HG02981 (cell line): ENCODE measurements around the gene NCOA7.
A peak's percentile ranks its signal among the peaks of the same experiment; 100 is the strongest.
"Not testable (repeated sequence)": the region's sequence is repeated elsewhere in the genome, so short reads cannot be mapped to it uniquely, and the experiment has no call there.

Source experiments
- ATAC-seq: cut with Tn5 transposase; IDR thresholded peaks from one replicate; pipeline ENCODE4 v1.9.1; 2021; ENCODE audit warnings: mild to moderate bottlenecking, moderate library complexity; ENCODE audit not compliant: unreplicated experiment

The NCOA7 gene

DNA sequence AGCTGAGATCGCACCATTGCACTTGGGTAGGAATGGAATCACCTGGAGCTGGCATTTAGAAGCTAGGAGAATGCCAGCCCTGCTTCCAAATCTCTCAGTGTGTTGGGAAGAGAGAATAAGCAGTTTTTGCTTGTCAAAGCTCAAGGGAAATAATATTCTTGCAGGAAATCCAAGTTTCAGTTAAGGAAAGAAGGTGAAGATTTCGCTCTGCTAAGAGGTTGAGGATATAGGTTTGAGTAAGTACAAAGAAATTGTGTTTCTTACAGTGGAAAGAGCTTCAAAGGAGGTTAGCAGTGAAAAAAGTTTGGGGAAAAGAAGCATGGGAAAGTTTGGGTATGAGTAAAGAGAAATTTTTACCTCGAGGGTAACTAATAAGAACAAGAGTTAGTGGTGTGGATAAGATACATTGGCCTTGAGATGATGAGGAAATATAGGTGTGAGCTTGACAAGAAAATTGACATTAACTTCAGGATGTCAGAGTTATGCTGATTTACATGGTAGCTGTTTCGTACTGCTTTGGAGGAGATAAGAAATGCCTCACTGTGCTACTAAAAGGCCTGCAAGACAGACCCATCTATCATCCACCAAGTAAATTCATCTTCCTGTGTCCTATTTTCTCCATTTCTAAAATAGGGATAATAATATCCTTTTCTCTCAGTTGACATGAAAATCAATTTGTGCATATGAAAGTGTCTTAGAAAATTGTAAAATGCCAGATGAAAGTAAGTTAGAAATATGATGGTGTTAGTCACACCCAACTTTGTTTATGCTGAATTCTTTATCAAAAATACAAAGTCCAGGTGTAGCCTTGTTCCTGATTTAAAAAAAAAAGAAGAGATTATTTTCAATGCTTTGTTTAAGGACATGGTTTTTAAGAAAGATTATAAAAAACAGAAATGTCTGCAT lies 153.0 kb downstream of the NCOA7 start:
- no peak for ATAC-seq

DNA sequence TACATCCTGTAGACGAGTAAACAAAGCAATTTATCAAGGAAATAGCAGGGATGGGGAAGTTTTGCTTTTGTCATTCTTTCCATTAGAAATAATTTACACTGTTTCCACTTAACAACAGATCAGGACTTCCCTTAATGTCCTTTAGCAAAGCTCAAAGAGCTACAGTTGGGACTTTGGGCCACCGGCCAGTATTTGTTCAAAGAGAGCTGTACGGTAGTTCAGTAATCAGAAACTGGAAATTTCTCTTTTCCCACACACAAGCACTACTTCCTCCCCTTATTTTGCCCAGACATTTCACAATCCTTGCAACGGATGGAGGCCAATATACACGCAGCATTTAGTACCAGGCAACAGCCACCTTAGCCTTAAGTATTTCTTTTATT lies 153.7 kb downstream of the NCOA7 start:
- ATAC-seq = no peak

DNA sequence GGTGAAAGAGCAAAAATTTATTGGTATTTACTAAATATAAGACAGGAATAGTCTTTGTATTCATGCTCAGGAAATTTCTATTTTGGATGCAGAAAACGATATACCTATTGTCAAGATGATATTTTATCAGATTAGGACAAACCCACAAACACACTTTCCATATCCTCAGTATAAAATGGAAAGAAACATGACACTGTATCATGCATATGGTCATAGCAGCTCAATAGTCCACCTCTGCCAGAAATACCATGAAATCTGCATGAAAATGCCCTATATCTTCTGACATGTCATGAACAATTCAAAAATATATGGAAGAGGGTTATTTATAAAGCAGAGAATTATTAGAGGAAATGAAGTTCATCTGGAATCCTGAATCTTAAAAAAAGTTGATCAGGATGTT lies 154.1 kb downstream of the NCOA7 start:
- no peak for ATAC-seq

DNA sequence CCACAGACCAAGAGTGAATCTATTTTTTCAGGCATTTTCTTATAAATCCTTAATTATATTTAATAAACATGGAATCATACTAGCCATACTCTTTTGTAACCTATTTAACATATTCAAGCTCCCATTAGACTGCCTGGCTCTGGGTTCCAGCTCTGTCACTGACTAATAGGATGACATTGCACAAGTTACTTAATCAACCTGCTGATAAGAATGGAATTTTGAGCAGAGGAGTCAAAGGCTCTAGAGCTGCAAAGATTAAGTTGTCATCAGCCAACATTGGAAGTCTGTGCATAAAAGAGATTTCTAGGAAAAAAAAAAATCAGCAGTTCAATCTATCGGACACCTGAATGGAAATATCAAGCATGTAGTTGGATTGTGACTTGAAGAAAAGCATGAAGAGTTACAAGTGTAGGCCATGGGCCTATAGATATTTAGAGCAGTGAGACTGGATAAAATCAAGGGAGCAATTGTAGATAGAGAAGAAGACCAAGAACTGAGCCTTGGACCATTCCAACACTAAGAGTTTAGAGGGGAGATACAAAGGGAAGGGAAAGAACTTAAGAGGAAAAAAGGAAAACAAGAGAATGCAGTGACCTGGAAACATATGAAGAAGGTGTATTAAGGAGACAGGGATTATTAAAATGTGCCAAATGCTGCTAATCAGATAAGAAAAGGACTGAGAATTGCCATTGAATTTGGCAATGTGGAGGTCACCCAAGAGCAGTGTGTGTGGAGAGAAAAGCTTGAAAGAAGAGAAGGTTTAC lies 154.8 kb downstream of the NCOA7 start:
- ATAC-seq = no peak

DNA sequence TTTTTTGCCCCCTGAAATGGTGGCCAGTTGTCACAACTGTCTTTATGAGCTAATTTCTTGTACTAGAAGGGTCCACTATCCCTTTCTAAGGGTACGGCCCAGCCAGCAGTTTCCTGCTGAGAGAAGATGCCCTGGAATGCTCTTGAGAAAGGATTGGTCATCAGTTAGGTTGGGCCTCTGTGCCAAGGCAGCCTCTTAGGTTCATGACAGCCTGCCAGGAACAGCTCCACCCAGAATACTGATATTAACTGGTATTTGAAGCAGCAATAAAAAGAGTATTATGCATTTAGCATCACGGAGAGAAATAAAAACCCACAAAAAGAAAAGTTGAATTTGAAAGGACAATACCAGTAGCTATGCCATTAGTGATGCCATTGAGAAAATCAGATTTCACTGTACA lies 156.9 kb downstream of the NCOA7 start:
- ATAC-seq = no peak

DNA sequence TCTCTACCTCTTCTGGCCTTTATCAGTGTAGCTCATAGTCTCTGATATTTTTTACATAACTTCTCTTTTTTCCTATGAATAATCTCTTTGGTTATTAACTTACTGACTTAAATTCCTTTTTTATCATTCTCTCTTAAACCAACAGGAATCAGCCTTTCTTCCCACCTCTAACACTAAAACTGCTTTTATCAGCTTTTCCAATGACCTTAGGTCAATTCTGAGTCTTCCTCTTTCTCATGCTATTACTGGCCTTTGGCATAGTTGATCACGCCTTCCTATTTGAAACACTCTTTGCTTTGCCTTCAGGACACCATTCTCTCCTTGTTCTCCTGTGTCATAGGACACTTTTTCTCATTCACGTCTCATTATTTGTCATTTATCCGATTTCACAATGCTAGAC lies 157.7 kb downstream of the NCOA7 start:
- no peak for ATAC-seq

DNA sequence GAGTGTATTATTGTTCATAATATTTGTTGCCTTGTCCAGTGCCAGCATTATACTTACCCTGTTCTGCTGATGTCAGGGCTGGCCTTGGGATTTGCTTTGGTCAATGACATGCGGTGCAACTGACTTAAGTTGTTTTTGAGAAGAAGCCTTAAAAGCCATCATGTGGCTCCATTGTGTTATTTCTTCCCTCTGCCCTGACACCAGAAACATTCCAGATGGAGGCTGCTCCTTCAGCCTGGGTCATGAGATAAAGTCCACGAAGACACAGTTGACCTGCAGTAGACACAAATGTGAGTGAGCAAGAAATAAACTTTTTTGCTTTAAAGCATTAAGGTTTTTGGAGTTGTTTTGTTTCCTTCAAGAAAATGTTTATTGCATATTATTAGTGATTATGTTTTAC lies 158.3 kb downstream of the NCOA7 start:
- no peak for ATAC-seq

DNA sequence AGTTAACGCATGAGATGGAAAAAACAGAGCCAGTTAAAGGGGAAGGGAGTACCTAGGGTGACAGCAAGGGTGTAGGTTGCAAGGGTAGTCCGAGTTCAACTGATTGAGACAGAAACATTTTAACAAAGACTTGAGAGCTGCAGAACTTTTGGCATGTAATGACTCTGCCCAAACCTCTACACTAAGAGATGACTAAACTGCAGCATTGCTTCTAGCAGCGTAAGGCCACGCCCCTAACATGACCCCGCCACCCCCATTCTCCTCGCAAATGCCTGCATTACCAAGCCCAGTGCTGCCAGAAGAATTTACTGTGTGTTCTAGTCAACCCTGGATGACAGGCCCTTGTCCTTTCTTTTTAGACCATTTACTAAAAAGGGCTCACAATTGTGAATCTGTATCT lies 159.5 kb downstream of the NCOA7 start:
- no peak for ATAC-seq

DNA sequence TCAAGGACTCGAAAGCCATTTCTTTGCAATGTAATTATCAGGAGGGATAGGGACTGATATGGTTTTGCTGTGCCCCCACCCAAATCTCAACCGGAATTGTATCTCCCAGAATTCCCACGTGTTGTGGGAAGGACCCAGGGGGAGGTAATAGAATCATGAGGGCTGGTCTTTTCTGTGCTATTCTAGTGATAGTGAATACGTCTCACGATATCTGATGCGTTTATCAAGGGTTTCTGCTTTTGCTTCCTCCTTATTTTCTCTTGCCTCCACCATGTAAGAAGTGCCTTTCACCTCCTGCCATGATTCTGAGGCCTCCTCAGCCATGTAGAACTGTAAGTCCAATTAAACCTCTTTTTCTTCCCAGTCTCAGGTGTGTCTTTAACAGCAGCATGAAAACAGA lies 160.0 kb downstream of the NCOA7 start:
- not testable (repeated sequence) for ATAC-seq

DNA sequence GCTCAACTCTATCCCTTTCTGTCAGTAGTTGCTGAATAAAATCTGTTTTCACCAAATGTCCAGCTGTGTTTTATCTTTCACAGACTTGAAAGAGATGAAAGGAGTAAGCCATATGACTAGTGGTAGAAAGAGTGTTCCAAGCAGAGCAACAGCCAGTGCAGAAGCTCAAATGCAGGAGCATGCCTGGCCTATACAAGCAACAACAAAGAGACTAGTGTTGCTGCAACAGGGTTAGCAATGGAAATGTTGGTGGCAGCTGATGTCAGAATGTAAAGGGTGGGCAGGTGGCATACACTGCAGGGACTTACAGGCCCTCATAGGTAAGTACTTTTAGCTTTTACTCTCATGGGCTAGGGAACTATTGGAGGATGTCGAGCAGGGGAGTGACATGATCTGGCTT lies 160.6 kb downstream of the NCOA7 start:
- no peak for ATAC-seq

DNA sequence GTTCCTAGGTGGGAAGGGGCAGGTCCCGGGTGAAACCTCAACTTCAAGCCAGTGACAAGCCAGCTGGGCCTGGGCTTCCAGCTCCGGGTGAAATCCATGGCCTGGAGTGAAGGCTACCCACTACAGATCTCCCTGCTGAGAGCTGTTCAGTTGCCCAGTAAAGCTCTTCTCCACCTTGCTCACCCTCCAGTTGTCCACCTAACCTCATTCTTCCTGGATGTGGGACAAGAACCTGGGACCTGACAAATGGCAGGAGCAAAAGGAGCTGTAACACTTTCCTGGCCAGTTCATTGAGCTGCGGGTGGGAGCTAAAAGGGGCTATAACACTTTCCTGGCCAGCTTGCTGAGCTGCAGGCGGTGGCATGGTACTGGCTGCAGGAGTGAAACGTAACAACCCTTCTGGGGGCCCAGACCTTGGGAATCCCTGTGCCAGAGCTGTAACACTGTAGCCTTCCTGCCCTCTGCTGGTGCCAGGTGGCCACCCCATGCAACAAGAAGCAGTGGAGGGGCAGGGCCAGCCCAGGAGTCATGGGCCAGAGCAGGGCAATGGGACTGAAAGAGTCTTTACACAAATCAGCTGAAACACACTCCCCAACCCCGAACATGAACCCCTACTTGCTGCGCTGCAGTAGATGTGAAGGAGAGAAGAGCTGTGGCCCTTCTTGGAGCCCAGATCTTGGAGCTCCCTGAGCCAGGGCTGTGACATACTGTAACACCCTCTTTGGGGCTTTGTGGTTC lies 162.2 kb downstream of the NCOA7 start:
- ATAC-seq = no peak

DNA sequence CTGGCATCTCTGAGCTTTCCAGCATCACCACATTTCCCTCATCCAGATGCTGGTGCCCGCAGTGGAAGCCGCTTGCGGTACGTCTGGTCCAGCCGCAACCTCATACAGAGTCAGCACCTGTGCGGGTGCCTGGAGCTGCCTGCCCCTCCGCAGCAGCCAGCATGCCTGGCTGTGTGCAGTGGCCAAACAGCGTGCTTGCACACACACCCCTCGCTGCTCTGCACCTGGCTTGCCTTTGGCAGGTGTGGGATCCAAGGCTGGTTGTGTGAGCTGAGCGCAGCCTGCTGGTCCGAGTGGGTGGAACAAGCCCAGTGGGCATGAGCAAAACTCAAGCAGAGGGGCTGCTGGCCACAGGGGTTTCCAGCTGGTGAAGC lies 162.7 kb downstream of the NCOA7 start:
- no peak for ATAC-seq

DNA sequence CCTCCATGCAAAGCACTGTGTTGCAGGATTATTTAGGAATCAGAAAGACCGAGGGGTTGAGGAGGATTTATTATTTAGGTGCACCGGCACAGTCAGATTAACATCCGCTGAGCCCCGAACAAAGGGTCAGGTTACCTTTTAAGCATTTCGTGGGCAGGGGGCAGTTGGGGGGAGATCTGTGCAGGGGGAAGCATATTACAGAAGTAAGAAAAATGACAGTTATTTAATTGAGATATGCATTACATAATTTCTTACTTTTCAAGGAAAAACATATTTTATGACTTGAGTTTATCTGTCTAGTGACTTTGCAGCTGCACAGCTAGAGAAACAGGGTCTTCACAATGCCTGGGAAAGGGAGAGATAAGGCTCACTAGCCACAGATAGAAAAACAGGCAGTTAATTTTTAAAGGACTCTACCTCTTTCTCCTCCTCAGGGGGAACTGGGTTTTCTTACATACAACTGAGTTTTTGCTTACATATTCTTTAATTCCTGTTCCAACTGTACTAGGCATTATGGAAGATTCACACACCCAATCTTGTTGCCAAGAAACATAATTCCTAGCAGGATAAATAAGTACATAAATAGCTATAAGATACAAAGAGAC lies 164.1 kb downstream of the NCOA7 start:
- no peak for ATAC-seq

DNA sequence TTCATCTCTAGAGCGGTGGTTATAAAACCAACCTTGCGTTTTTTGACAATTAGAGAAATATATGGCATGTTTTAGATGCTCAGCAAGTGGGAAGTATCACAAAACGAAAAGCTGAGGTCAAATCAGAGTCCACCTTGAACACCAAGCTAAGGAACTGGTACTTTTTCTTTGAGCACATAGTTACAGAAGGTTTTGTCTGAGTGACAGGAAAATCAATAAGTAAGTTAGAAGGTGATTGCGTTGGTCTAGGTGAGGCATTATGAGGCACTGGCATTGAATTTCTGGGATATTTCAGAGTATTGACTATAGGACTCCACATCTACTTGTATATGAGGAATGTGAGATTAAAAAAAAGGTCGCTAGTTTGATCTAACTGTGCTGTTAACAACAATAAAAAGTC lies 165.2 kb downstream of the NCOA7 start:
- ATAC-seq = no peak

DNA sequence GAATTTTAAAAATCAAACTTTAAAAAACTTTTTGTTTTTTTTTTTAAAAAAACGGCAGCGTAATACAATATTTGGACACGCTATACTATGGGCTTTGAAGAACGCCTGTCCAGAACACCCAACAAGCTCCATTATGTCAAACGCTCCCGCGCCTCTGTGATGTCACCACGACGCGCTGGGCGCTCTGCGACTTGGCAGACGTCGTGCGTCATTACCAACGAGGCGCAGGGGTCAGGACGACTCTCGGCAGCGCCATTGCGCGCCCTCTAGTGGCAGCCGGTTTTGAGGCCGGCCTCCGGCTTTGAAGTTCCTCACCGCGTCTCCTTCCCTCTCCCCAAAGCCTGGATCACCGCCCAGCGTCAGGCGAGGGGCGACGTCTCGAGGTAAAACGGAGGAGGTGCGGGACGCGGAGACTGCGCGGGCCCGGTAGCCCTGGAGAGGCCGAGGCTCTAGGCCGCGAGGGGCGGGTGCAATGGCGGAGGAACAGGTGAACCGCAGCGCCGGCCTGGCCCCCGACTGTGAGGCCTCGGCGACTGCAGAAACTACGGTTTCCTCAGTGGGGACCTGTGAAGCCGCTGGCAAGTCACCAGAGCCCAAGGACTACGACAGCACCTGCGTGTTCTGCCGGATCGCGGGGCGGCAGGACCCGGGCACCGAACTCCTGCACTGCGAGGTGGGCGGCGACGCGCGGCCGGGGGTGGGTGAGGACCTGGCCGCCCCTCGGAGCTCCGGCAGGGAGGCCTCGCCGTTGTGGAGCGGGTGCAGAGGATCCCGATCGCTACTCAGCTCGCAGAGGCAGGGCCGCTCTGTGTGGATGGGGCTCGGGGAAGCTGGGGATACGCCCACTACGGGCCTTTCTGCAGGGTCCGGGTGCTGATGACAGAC lies 166.0 kb downstream of the NCOA7 start, which contains the start of gene HINT3:
Gene HINT3, plus strand, starts transcription at position 265 of the 885 bp plus-strand sequence. Its CDS starts 208 bp downstream, at position 473.
- peak; percentile 88 for ATAC-seq

DNA sequence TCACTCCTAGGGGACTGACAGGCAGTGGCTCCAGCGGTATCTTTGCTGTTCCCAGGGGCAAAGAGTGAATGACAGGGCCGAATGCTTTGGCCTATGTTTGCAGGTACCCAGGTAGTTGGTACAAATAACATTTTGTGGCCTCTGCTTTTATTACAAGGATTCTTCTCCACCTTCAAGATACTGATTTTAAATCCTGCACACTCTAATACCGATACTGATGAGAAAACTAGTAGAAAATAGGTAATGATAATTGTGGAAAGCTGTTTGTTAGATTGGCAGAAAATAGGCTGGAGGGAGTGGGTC lies 166.6 kb downstream of the NCOA7 start:
- ATAC-seq = no peak

DNA sequence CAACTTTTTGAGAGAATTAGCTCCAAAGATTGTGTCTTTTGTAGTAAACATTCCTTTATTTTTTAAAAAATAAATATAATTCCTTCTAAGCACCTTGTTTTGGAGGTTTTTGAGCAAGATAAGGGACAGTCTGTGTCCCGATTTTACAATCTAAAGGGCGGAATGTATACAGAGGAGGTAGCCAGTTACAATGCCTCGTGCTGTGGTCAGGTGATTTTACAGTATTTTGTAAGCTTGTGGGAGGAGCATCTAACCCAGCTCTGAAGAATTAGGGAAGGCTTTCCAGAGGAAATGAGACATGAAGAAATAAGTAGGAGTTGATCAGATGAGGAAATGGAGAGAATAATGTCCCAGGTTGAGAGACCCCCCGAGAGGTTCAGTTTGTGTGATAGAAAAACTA lies 167.1 kb downstream of the NCOA7 start:
- no peak for ATAC-seq

DNA sequence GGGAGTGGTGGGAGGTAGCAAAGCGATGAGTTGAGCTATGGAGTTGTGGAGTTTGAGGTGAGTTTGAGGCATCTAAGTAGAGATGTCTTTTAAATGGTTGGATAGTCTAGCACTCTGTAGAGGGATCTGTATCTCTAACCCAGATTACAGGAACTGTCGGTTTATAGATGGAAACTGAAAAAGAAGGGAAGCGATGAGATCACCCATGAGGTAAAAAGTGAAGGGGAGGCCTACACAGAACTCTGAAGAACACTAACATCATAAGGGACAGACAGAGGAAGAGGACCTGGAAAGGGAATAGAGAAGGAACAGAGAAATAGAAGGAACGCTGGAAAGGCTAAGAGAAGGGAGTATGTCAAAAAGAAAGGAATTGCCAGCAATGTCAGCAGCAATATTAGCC lies 168.3 kb downstream of the NCOA7 start:
- ATAC-seq = no peak

DNA sequence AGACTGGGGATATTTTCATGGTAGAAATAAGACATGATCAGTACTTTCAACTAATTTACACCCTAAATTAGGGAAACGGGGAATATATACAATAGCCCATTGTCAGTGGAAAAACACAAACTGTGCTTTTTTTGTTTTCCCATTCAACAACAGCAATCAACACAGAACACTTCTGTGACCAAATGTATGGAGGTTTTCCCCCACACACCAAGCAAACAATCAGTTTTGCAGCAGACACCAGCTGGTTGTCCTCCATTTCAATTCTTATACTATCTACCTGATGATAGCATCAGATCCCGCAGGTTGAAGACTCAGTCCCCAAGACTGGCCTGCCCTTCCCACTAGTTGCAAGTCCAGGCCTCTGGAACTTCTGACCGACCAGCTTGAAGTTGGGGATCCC lies 170.4 kb downstream of the NCOA7 start:
- no peak for ATAC-seq

DNA sequence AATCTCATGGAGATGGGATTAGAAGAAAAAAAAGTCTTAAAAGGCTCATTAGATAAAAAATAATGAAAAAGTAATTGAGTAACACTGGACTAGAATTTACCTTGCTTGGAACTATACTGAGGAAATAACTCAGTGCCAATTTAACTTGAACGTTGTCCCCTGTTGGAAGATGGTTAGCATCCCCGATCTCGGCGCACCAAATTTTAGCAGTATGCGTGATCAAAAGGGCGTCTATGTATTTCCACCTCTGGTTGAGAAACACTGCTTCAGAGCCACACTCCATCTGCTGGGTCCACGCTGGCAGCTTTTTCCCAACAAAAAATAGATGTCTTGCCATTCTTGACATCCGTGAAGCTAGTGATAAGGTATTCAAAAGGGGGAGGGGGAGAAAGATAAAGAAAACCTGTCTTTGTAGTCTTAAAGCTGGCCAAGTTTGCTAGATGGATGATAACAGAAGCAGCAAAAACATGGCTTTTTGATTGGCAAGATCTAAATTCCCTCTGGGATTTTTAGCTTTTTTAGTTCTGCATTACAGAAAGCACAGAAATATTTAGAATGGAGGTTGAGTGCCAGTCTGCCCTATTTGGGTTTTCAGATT lies 172.2 kb downstream of the NCOA7 start:
- ATAC-seq = no peak
